HG03103 (cell line): Measurements from ENCODE around the gene CYFIP1.
"Not testable (repeated sequence)": the region's sequence is repeated elsewhere in the genome, so short reads cannot be mapped to it uniquely, and the experiment has no call there.

ENCODE experiments used
- ATAC-seq: cut with Tn5 transposase; IDR thresholded peaks from one replicate; pipeline ENCODE4 v1.9.1; 2021; ENCODE audit warnings: low read depth; ENCODE audit not compliant: unreplicated experiment

CYFIP1 gene

DNA sequence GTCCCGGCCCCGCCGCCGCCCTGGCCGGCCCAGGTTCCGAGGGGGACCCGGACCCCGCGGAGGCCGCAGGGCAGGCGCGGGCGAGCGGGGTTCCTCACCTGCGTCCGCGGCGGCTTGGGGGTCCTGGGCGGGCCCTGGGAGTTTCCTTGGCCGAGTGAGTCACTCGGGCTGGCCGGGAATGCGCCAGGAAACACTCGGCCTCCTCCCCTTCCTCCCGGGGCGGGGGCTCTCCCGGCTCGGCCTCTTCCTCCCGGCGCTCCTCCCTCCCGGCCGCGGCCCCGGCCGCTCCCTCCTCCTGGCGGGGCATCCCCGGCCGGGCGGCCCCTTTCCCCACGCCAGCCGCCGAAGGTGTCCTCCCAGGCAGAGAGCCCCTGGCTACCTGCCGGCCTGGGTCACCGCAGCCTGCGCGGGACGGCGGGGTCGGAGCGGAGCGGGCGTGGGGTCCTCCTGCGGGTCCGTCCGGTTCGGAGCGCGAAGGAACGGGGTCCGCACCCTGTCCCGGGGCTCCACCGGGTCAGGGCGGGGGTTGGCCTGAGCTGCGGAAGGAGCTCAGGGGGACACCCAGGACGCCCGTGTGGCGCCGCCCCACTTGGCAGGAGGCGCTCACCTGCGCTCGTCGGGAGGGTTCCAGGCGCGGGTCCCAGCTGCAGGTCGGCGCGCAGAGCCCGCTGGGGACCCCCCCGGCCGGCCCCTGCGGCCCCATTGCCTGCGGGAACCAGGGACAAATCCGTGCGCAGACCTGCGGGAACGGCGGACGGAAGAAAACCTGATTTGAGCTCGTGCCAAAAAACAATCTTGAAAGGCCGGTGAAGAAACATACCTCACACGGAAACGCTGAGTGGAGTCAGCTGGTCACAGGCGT lies at the start of gene CYFIP1:
Gene CYFIP1, minus strand, starts transcription at position 180 of the 862 bp plus-strand sequence. CDS start 33,083 bp downstream, outside the sequence.
- peak; percentile 52 for ATAC-seq

GRCh38 chr15:23026218-23026617 lies 46.0 kb upstream of the CYFIP1 start:
- ATAC-seq = no peak

- ATAC-seq = no peak
Measured at GRCh38 chr15:23022156-23022555, 42.0 kb upstream of the CYFIP1 start.

DNA sequence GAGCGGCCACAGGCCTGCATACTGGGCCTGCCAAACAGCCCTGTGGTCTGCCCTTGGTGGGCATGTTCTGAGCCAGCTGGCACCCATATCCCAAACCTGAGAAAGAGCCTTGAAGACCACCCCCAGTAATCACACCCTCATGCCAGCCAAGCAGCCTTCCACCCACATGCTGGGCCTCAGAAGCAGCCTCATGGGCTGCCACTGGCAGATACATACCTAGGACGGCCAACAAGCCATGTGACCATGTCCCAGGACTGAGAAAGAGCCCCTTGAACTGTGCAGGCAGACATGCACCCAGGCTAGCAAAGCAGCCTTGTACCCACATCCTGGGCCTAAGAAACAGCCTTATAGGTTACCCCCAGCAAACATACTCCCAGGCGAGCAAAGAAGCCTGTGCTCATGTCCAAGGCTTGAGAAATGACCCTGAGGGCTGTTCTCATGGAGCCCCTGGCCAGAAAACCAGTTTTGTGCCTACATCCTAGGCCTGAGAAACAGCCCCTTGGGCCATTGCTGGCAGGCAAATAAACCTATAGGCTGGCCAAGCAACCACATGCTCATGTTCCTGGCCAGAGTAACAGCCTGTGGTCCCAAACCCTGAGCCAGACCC lies 34.3 kb upstream of the CYFIP1 start:
- ATAC-seq = no peak

DNA sequence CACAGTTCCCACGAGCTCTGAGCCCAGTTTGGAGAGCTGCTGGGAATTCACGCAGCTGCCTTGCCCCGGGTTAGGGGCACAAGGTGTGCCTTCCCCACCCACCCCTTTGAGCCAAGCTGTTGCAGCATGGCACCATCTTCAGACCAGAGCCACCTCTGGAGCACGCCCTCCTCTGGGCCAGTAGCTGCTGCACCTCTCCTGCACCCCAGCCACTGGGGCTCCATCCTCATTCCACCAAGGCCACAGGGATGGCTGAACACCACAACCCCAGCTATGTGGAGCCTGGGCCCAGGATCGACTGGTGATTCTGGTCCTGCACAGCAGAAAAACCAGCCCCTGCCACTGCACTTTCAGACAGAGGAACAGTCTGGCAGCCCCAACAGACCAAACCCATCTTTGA lies 33.5 kb upstream of the CYFIP1 start:
- ATAC-seq = no peak

- ATAC-seq = not testable (repeated sequence)
Measured at GRCh38 chr15:23012616-23013015, 32.4 kb upstream of the CYFIP1 start.

- no peak for ATAC-seq
Measured at GRCh38 chr15:23003736-23004135, 23.6 kb upstream of the CYFIP1 start.

GRCh38 chr15:23002920-23003319 lies 22.8 kb upstream of the CYFIP1 start:
- ATAC-seq = no peak

- no peak for ATAC-seq
Measured at GRCh38 chr15:22995795-22996194, 15.6 kb upstream of the CYFIP1 start.

DNA sequence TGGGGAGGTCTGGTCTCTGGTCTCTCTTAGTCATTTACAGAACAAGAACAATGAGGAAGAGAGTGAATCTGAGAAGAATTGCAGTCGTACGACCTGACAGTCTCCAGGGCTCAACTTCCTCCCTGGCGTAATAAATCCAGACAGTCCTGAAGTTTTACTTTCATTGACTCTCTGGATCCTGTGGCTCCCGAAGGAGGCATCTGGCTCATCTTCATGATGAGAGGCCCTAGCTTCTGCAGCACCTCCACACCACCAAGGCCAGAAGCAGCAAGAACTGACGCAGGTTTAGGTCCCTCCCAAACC lies 11.8 kb upstream of the CYFIP1 start:
- ATAC-seq = no peak

DNA sequence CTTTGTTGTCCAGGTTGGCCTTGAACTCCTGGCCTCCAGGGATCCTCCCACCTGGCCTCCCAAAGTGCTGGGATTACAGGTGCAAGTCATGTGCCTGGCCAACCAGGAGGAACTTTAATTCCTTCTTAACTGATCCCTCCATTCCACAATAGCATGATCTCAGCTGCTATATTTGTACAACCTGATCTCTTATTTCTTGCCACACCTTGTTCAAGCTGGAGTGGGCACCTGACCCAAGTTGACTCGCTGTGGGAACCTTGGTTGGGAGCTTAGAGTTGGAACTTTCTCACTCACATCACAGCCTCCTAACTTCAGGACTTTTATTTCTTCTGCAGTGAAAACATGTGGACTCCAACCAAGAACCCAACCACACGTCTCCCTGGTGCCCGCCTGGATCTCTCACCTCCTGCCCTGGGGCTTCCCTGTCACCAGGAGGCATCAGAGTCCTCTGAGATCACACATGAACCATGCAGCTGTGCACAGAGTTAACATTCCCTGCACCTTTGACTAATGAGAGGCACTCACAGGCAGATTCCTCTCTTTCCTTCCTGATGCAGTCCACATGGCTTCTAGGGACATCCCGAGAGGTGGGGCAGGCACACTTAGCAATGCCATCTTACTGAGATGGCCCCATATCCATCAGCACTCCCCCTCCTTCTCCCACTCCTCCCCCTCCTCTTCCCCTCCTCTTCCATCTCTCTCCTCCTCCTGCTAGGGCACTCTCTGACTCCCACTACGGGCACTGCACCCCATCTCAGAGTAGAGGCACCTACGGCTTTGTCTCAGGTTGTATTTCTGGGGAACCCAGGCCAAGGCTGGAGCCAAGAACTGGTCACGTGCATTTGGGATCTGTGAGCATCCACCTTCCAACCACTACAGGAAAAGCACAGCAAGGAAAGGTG lies 9.7 kb upstream of the CYFIP1 start:
- no peak for ATAC-seq

DNA sequence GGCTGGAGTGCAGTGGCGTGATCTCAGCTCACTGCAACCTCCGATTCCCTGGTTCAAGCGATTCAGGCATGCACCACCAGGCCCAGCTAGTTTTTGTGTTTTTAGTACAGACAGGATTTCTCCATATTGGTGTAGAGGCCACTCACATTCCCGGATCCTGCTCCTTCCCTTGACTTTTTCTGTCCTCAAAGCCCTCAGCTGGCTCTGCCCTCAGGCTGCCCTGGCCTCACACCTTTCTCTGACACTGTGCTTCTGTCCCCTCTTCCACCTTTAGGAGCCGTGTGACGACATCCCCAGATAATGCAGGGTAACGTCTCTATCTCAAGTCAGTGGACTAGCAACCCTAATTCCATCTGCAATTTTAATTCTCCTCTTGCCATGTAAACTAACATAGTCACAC lies 8.6 kb upstream of the CYFIP1 start:
- no peak for ATAC-seq

DNA sequence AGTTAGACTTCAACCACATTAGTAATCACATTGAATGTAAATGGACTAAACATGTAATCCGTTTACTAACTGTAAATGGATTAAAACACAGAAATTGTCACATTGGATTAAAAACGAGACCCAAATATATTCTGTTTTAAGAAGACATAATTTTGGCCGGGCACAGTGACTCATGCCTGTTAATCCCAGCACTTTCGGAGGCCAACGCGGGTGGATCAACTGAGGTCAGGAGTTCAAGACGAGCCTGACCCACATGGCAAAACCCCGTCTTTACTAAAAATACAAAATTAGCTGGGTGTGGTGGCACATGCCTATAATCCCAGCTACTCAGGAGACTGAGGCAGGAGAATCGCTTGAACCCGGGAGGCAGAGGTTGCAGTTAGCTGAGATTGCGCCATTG lies 1.8 kb upstream of the CYFIP1 start:
- not testable (repeated sequence) for ATAC-seq

GRCh38 chr15:22981051-22981840 lies 1.1 kb upstream of the CYFIP1 start:
- no peak for ATAC-seq

- peak; percentile 46 for ATAC-seq
Measured at GRCh38 chr15:22979238-22980188, 655 bp downstream of the CYFIP1 start.

GRCh38 chr15:22978691-22979237 lies 1.4 kb downstream of the CYFIP1 start:
- peak; percentile 31 for ATAC-seq

DNA sequence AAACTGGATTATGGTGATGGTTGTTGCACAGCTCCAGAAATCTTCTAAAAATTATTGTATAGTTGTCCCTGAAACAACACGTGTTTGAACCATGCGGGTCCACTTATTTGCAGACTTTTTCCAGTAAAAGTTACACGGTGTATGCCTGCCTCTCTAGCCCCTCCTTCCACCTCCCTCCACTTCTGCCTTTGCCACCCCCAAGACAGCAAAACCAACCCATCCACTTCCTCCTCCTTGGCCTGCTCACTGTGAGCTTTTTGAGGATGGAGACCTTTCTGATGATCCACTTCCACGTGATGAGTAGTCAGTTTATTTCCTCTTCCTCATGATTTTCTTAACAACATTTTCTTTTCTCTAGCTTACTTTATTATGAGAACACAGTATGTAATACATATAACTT lies 5.4 kb downstream of the CYFIP1 start:
- no peak for ATAC-seq

GRCh38 chr15:22973987-22974386 lies 6.2 kb downstream of the CYFIP1 start:
- ATAC-seq = no peak

GRCh38 chr15:22973286-22973685 lies 6.9 kb downstream of the CYFIP1 start:
- ATAC-seq = no peak
